GM23338 (cell line): Measurements from ENCODE around the gene B4GALT2. TPM values are rescaled to one million over a fixed set of nuclear protein-coding genes. Genes with fewer than 3 reads are reported as not detected.

Experiments
- ATAC-seq: fragments of 200-7000 bp; cut with Tn5 transposase; 3 replicates; pipeline ENCODE4 v1.9.1; 2020
- DNase-seq: peaks from one replicate; pipeline ENCODE4 v3.0.0-alpha.2; 2015; ENCODE audit warnings: low spot score
- H2AFZ ChIP-seq: fragments of 200-600 bp; sonication (generic); 2 replicates; pipeline ENCODE4 v1.8.0; 2016; ENCODE audit warnings: antibody characterized with exemption, mild to moderate bottlenecking, moderate library complexity
- H3F3A ChIP-seq: fragments of 200-600 bp; sonication (generic); replicated peaks from 2 replicates; pipeline ENCODE4 v1.8.0; 2017; ENCODE audit warnings: antibody characterized with exemption, mixed run types, low read depth
- H3K27ac ChIP-seq: fragments of 200-600 bp; sonication (generic); 2 replicates; pipeline ENCODE4 v1.6.1; 2016; ENCODE audit warnings: low read depth
- H3K27me3 ChIP-seq: fragments of 200-600 bp; sonication (generic); 2 replicates; pipeline ENCODE4 v1.8.0; 2016; ENCODE audit warnings: mild to moderate bottlenecking, mixed run types, moderate library complexity; ENCODE audit not compliant: insufficient read depth
- H3K36me3 ChIP-seq: fragments of 200-600 bp; sonication (generic); 2 replicates; pipeline ENCODE4 v1.8.0; 2016; ENCODE audit warnings: mild to moderate bottlenecking; ENCODE audit not compliant: insufficient read depth
- H3K4me1 ChIP-seq: fragments of 200-600 bp; sonication (generic); 2 replicates; pipeline ENCODE4 v1.8.0; 2016; ENCODE audit warnings: mild to moderate bottlenecking, moderate library complexity; ENCODE audit not compliant: insufficient read depth
- H3K4me2 ChIP-seq: fragments of 200-600 bp; sonication (generic); 2 replicates; pipeline ENCODE4 v1.7.1; 2017; ENCODE audit warnings: mixed run types
- H3K4me3 ChIP-seq: fragments of 200-600 bp; sonication (generic); 2 replicates; pipeline ENCODE4 v1.6.1; 2016; ENCODE audit warnings: mixed run types
- H3K79me2 ChIP-seq: fragments of 200-600 bp; sonication (generic); replicated peaks from 2 replicates; pipeline ENCODE4 v1.8.0; 2017; ENCODE audit warnings: mild to moderate bottlenecking; ENCODE audit not compliant: insufficient read depth
- H3K9me2 ChIP-seq: fragments of 200-600 bp; sonication (generic); 2 replicates; pipeline ENCODE4 v1.8.0; 2017; ENCODE audit not compliant: insufficient read depth
- H4K20me1 ChIP-seq: fragments of 200-600 bp; sonication (generic); replicated peaks from 2 replicates; pipeline ENCODE4 v1.8.0; 2017; ENCODE audit warnings: mild to moderate bottlenecking; ENCODE audit not compliant: insufficient read depth
- H3K27ac Mint-ChIP-seq: 2 replicates; pipeline ENCODE4 v1.8.0; 2020; ENCODE audit warnings: inconsistent platforms, mild to moderate bottlenecking, moderate library complexity, mixed read lengths
- H3K27me3 Mint-ChIP-seq: 3 replicates; pipeline ENCODE4 v1.8.0; 2022; ENCODE audit warnings: low read depth, mild to moderate bottlenecking, moderate library complexity, mixed read lengths, inconsistent platforms; ENCODE audit not compliant: insufficient read depth, poor library complexity
- H3K36me3 Mint-ChIP-seq: 3 replicates; pipeline ENCODE4 v1.8.0; 2021; ENCODE audit warnings: low read depth, mild to moderate bottlenecking, inconsistent platforms, moderate library complexity, mixed read lengths
- H3K4me1 Mint-ChIP-seq: 3 replicates; pipeline ENCODE4 v1.8.0; 2020; ENCODE audit warnings: mild to moderate bottlenecking, inconsistent platforms, mixed read lengths
- H3K4me3 Mint-ChIP-seq: 3 replicates; pipeline ENCODE4 v1.8.0; 2021; ENCODE audit warnings: moderate library complexity, mild to moderate bottlenecking, inconsistent platforms, mixed read lengths
- H3K9me3 Mint-ChIP-seq: 3 replicates; pipeline ENCODE4 v1.8.0; 2020; ENCODE audit warnings: moderate library complexity, mild to moderate bottlenecking, inconsistent platforms, mixed read lengths
- EZH2phosphoT487 ChIP-seq: fragments of 200-600 bp; sonication (generic); IDR thresholded peaks from one replicate; pipeline ENCODE4 v1.8.1; 2018; ENCODE audit warnings: antibody characterized with exemption; ENCODE audit not compliant: unreplicated experiment
- JUNB ChIP-seq: IDR thresholded peaks from one replicate; pipeline ENCODE4 v1.6.1; 2016; ENCODE audit warnings: antibody characterized with exemption; ENCODE audit not compliant: unreplicated experiment
- NANOG ChIP-seq: IDR thresholded peaks from 2 replicates; pipeline ENCODE4 v1.6.1; 2016; ENCODE audit warnings: antibody characterized with exemption, borderline replicate concordance
- POLR2AphosphoS5 ChIP-seq: IDR thresholded peaks from 2 replicates; pipeline ENCODE4 v1.6.1; 2016; ENCODE audit warnings: antibody characterized with exemption, low read depth
- STAT1 ChIP-seq: IDR thresholded peaks from one replicate; pipeline ENCODE4 v1.6.1; 2016; ENCODE audit warnings: antibody characterized with exemption; ENCODE audit not compliant: unreplicated experiment
- ZNF114 ChIP-seq: fragments of 250-450 bp; sonication (Bioruptor Pico); IDR thresholded peaks from 2 replicates; pipeline ENCODE4 v1.5.0; 2020; ENCODE audit warnings: mild to moderate bottlenecking, moderate library complexity
- ZNF331 ChIP-seq: fragments of 250-450 bp; sonication (Bioruptor Pico); IDR thresholded peaks from 2 replicates; pipeline ENCODE4 v1.5.0; 2020; ENCODE audit warnings: low read depth, mild to moderate bottlenecking, moderate library complexity
- polyA plus RNA-seq: library from polyadenylated mRNA; unstranded; fragments of >200 nt; fragmentation: Nextera tagmentation; extraction: Ambion mirVana; gene quantifications from 2 replicates; pipeline ENCODE4 v1.2.1, GENCODE V29; 2016
- total RNA-seq: library from RNA; depleted of rRNA; stranded (reverse); fragments of >200 nt; shearing (Covaris generic); gene quantifications from 2 replicates; pipeline ENCODE4 v1.2.3, GENCODE V29; 2014
- TF ChIP-seq, protein P1 (sequence below), 2 experiments: fragments of 200-600 bp in 1 of 2; sonication (generic) in 1 of 2; conservative IDR thresholded peaks; 2 replicates each; pipeline versions ENCODE4 v1.5.1 to v1.6.1; 2016 to 2017; ENCODE audit warnings: antibody characterized with exemption in 2 of 2, low read depth in 2 of 2, mild to moderate bottlenecking in 2 of 2, moderate library complexity in 1 of 2
- TF ChIP-seq, protein P2 (sequence below): IDR thresholded peaks from 2 replicates; pipeline ENCODE4 v1.6.1; 2016; ENCODE audit warnings: antibody characterized with exemption
- TF ChIP-seq, protein P3 (sequence below): IDR thresholded peaks from one replicate; pipeline ENCODE4 v1.6.1; 2018; ENCODE audit warnings: antibody characterized with exemption; ENCODE audit not compliant: unreplicated experiment

Gene B4GALT2
- total and polyA plus RNA-seq, 2 experiments from 2014 or later: 22.4 to 63.1 TPM

DNA sequence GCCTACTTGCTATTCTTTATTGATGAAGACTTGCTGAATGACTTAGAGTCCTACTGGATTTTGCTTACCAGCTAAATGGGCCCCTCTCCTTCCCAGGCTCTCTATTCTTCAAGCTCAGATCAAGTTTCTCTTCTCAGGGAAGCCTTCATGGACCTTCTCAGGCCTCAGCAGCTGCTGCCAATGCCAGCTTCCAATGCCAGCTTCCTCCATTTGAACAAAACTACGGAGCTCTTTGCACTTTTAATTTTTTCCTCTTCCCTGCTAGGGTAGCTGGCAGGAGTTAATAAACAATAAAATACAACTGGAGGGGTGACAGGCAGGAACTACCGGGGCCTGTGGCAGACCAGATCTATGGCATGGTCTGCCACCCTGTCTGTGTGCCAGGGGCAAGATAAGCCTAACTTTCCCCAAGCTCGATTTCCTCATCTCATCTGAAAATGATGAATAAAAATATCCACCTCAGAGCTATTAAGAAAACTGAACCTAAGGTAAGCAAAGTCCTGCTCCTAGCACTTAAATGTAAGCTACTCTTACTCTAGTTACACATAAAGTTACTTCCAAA is 33.3 kb upstream of the B4GALT2 start:
- Mint-ChIP-seq H3K27me3 (peaks cover 6% of the 10 kb centered on the region), H3K4me1 (peaks cover 31% of the 10 kb centered on the region), H3K27ac (peak overlapping the region; percentile 81; the same call in 1 of the 2 replicates), H3K4me3 (peak overlapping the region; percentile 88), H3K9me3 (no peaks in the 10 kb centered on the region), H3K36me3 (no peaks in the 10 kb centered on the region; the same call in 2 of the 3 replicates)
- Histone ChIP-seq H3F3A (0 out of 2 replicates have a peak, but pooled peaks cover 7% of the 10 kb centered on the region), H3K4me2 (peak overlapping the region; percentile 97), H2AFZ (peak overlapping the region; percentile 60; the same call in 1 of the 2 replicates), H3K79me2 (no peaks in the 10 kb centered on the region; the same call in 1 of the 2 replicates), H3K4me1 (peaks cover 5% of the 10 kb centered on the region), H4K20me1 (no peaks in the 10 kb centered on the region; the same call in 1 of the 2 replicates), H3K27me3 (no peaks in the 10 kb centered on the region), H3K36me3 (no peaks in the 10 kb centered on the region), H3K4me3 (peak overlapping the region; percentile 88), H3K9me2 (no peaks in the 10 kb centered on the region), H3K27ac (no peak overlapping the region)
- TF ChIP-seq STAT1 (no peak), ZNF114 (no peak), JUNB (no peak), NANOG (no peak)
- TF ChIP-seq, protein P1, sequence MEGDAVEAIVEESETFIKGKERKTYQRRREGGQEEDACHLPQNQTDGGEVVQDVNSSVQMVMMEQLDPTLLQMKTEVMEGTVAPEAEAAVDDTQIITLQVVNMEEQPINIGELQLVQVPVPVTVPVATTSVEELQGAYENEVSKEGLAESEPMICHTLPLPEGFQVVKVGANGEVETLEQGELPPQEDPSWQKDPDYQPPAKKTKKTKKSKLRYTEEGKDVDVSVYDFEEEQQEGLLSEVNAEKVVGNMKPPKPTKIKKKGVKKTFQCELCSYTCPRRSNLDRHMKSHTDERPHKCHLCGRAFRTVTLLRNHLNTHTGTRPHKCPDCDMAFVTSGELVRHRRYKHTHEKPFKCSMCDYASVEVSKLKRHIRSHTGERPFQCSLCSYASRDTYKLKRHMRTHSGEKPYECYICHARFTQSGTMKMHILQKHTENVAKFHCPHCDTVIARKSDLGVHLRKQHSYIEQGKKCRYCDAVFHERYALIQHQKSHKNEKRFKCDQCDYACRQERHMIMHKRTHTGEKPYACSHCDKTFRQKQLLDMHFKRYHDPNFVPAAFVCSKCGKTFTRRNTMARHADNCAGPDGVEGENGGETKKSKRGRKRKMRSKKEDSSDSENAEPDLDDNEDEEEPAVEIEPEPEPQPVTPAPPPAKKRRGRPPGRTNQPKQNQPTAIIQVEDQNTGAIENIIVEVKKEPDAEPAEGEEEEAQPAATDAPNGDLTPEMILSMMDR (conservative IDR thresholded peaks at IDR 0.05; ENCODE audit: low read depth in 2 of 2): no peak
- TF ChIP-seq, protein P2, sequence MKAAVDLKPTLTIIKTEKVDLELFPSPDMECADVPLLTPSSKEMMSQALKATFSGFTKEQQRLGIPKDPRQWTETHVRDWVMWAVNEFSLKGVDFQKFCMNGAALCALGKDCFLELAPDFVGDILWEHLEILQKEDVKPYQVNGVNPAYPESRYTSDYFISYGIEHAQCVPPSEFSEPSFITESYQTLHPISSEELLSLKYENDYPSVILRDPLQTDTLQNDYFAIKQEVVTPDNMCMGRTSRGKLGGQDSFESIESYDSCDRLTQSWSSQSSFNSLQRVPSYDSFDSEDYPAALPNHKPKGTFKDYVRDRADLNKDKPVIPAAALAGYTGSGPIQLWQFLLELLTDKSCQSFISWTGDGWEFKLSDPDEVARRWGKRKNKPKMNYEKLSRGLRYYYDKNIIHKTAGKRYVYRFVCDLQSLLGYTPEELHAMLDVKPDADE: no peak
- no peak for ATAC-seq
- DNase-seq: no peak

DNA sequence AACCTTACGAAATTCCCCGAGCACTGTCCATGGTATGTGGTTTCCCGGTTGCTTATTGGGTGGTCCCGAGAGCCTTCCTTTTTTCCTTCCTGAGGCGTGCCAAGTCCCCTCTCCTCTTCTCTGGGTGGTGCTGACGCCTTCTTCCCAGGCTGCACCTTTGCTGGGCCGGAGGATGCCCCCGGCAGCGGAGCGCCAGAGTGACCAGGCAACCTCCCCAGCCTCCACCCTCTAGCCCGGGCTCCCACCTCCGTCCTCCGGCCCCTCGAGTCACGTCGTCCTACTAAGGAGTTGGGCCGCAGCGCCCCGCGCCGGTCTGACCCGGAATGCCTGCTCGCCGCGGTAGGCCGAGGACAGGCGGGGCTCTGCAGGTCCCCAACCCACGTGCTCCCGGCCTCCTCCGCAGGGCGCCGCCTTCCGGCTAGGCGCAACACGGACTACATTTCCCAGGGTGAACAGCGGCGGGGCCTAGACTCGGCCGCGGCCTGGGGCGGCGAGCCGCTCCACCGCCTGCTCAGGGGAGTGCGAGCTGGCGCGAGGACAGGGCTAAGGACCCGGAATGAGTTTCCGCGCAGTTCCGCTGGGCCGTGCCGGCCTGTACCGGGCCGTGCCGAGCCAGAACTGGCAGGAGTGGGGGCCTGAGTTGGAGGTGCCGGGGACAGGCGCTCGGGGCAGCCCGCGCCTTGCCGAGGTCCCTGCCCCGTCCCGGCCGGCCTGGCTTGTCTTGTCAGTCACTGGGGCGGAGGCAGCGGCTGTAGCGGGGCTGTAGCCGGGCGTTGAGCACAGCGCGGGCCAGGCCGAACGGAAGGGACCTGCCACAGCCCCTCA is 32.6 kb upstream of the B4GALT2 start, which contains the start of gene IPO13:
TSS of gene IPO13 (plus strand) at position 715 of the 825 bp plus-strand sequence. CDS start 651 bp downstream, outside the sequence.
- Mint-ChIP-seq H3K4me1 (peaks cover 31% of the 10 kb centered on the region), H3K9me3 (no peaks in the 10 kb centered on the region), H3K27me3 (peaks cover 7% of the 10 kb centered on the region), H3K27ac (peak within 1 kb of the TSS; percentile 96), H3K4me3 (peak within 1 kb of the TSS; percentile 88), H3K36me3 (no peaks in the 10 kb centered on the region; the same call in 2 of the 3 replicates)
- Histone ChIP-seq H3K4me2 (peak within 1 kb of the TSS; percentile 97), H3K4me3 (peak within 1 kb of the TSS; percentile 88), H3K9me2 (no peaks in the 10 kb centered on the region), H3K36me3 (no peaks in the 10 kb centered on the region), H3K4me1 (peaks cover 5% of the 10 kb centered on the region), H4K20me1 (no peaks in the 10 kb centered on the region; the same call in 1 of the 2 replicates), H3K27me3 (no peaks in the 10 kb centered on the region), H2AFZ (peak within 1 kb of the TSS; percentile 95), H3K79me2 (no peaks in the 10 kb centered on the region; the same call in 1 of the 2 replicates), H3F3A (0 out of 2 replicates have a peak, but pooled peaks cover 7% of the 10 kb centered on the region), H3K27ac (peak within 1 kb of the TSS; percentile 98)
- ATAC-seq (peak; percentile 89), DNase-seq (peak; percentile 99)
- TF ChIP-seq, protein P1 (conservative IDR thresholded peaks at IDR 0.05; ENCODE audit: low read depth in 2 of 2): peak; percentile 61 to 84
- TF ChIP-seq EZH2phosphoT487 (no peak), JUNB (no peak), ZNF331 (CRISPR knock-in tag) (no peak), POLR2AphosphoS5 (peak; percentile 85)
- TF ChIP-seq, protein P3, sequence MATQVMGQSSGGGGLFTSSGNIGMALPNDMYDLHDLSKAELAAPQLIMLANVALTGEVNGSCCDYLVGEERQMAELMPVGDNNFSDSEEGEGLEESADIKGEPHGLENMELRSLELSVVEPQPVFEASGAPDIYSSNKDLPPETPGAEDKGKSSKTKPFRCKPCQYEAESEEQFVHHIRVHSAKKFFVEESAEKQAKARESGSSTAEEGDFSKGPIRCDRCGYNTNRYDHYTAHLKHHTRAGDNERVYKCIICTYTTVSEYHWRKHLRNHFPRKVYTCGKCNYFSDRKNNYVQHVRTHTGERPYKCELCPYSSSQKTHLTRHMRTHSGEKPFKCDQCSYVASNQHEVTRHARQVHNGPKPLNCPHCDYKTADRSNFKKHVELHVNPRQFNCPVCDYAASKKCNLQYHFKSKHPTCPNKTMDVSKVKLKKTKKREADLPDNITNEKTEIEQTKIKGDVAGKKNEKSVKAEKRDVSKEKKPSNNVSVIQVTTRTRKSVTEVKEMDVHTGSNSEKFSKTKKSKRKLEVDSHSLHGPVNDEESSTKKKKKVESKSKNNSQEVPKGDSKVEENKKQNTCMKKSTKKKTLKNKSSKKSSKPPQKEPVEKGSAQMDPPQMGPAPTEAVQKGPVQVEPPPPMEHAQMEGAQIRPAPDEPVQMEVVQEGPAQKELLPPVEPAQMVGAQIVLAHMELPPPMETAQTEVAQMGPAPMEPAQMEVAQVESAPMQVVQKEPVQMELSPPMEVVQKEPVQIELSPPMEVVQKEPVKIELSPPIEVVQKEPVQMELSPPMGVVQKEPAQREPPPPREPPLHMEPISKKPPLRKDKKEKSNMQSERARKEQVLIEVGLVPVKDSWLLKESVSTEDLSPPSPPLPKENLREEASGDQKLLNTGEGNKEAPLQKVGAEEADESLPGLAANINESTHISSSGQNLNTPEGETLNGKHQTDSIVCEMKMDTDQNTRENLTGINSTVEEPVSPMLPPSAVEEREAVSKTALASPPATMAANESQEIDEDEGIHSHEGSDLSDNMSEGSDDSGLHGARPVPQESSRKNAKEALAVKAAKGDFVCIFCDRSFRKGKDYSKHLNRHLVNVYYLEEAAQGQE: peak; percentile 81
- TF ChIP-seq, protein P2: peak; percentile 91
